GM23338 (cell line): ENCODE results near the gene AJUBA. TPM values are rescaled to one million over a fixed set of nuclear protein-coding genes. Genes with fewer than 3 reads are reported as not detected.

ENCODE experiments used
- ATAC-seq: fragments of 200-7000 bp; cut with Tn5 transposase; 3 replicates; pipeline ENCODE4 v1.9.1; 2020
- DNase-seq: peaks from one replicate; pipeline ENCODE4 v3.0.0-alpha.2; 2015; ENCODE audit warnings: low spot score
- H2AFZ ChIP-seq: fragments of 200-600 bp; sonication (generic); 2 replicates; pipeline ENCODE4 v1.8.0; 2016; ENCODE audit warnings: antibody characterized with exemption, mild to moderate bottlenecking, moderate library complexity
- H3F3A ChIP-seq: fragments of 200-600 bp; sonication (generic); replicated peaks from 2 replicates; pipeline ENCODE4 v1.8.0; 2017; ENCODE audit warnings: antibody characterized with exemption, mixed run types, low read depth
- H3K27ac ChIP-seq: fragments of 200-600 bp; sonication (generic); 2 replicates; pipeline ENCODE4 v1.6.1; 2016; ENCODE audit warnings: low read depth
- H3K27me3 ChIP-seq: fragments of 200-600 bp; sonication (generic); 2 replicates; pipeline ENCODE4 v1.8.0; 2016; ENCODE audit warnings: mild to moderate bottlenecking, mixed run types, moderate library complexity; ENCODE audit not compliant: insufficient read depth
- H3K36me3 ChIP-seq: fragments of 200-600 bp; sonication (generic); 2 replicates; pipeline ENCODE4 v1.8.0; 2016; ENCODE audit warnings: mild to moderate bottlenecking; ENCODE audit not compliant: insufficient read depth
- H3K4me1 ChIP-seq: fragments of 200-600 bp; sonication (generic); 2 replicates; pipeline ENCODE4 v1.8.0; 2016; ENCODE audit warnings: mild to moderate bottlenecking, moderate library complexity; ENCODE audit not compliant: insufficient read depth
- H3K4me2 ChIP-seq: fragments of 200-600 bp; sonication (generic); 2 replicates; pipeline ENCODE4 v1.7.1; 2017; ENCODE audit warnings: mixed run types
- H3K4me3 ChIP-seq: fragments of 200-600 bp; sonication (generic); 2 replicates; pipeline ENCODE4 v1.6.1; 2016; ENCODE audit warnings: mixed run types
- H3K79me2 ChIP-seq: fragments of 200-600 bp; sonication (generic); replicated peaks from 2 replicates; pipeline ENCODE4 v1.8.0; 2017; ENCODE audit warnings: mild to moderate bottlenecking; ENCODE audit not compliant: insufficient read depth
- H3K9me2 ChIP-seq: fragments of 200-600 bp; sonication (generic); 2 replicates; pipeline ENCODE4 v1.8.0; 2017; ENCODE audit not compliant: insufficient read depth
- H4K20me1 ChIP-seq: fragments of 200-600 bp; sonication (generic); replicated peaks from 2 replicates; pipeline ENCODE4 v1.8.0; 2017; ENCODE audit warnings: mild to moderate bottlenecking; ENCODE audit not compliant: insufficient read depth
- H3K27ac Mint-ChIP-seq: 2 replicates; pipeline ENCODE4 v1.8.0; 2020; ENCODE audit warnings: inconsistent platforms, mild to moderate bottlenecking, moderate library complexity, mixed read lengths
- H3K27me3 Mint-ChIP-seq: 3 replicates; pipeline ENCODE4 v1.8.0; 2022; ENCODE audit warnings: low read depth, mild to moderate bottlenecking, moderate library complexity, mixed read lengths, inconsistent platforms; ENCODE audit not compliant: insufficient read depth, poor library complexity
- H3K36me3 Mint-ChIP-seq: 3 replicates; pipeline ENCODE4 v1.8.0; 2021; ENCODE audit warnings: low read depth, mild to moderate bottlenecking, inconsistent platforms, moderate library complexity, mixed read lengths
- H3K4me1 Mint-ChIP-seq: 3 replicates; pipeline ENCODE4 v1.8.0; 2020; ENCODE audit warnings: mild to moderate bottlenecking, inconsistent platforms, mixed read lengths
- H3K4me3 Mint-ChIP-seq: 3 replicates; pipeline ENCODE4 v1.8.0; 2021; ENCODE audit warnings: moderate library complexity, mild to moderate bottlenecking, inconsistent platforms, mixed read lengths
- H3K9me3 Mint-ChIP-seq: 3 replicates; pipeline ENCODE4 v1.8.0; 2020; ENCODE audit warnings: moderate library complexity, mild to moderate bottlenecking, inconsistent platforms, mixed read lengths
- ETS1 ChIP-seq: IDR thresholded peaks from 2 replicates; pipeline ENCODE4 v1.6.1; 2016; ENCODE audit warnings: antibody characterized with exemption
- NANOG ChIP-seq: IDR thresholded peaks from 2 replicates; pipeline ENCODE4 v1.6.1; 2016; ENCODE audit warnings: antibody characterized with exemption, borderline replicate concordance
- ZNF114 ChIP-seq: fragments of 250-450 bp; sonication (Bioruptor Pico); IDR thresholded peaks from 2 replicates; pipeline ENCODE4 v1.5.0; 2020; ENCODE audit warnings: mild to moderate bottlenecking, moderate library complexity
- polyA plus RNA-seq: library from polyadenylated mRNA; unstranded; fragments of >200 nt; fragmentation: Nextera tagmentation; extraction: Ambion mirVana; gene quantifications from 2 replicates; pipeline ENCODE4 v1.2.1, GENCODE V29; 2016
- total RNA-seq: library from RNA; depleted of rRNA; stranded (reverse); fragments of >200 nt; shearing (Covaris generic); gene quantifications from 2 replicates; pipeline ENCODE4 v1.2.3, GENCODE V29; 2014
- TF ChIP-seq, protein P1 (sequence below): fragments of 250-450 bp; sonication (Bioruptor Pico); IDR thresholded peaks from 2 replicates; pipeline ENCODE4 v1.5.0; 2020; ENCODE audit warnings: mild to moderate bottlenecking, moderate library complexity

The AJUBA gene
- total and polyA plus RNA-seq, 2 experiments from 2014 or later, result 11.8 to 55.9 TPM

DNA sequence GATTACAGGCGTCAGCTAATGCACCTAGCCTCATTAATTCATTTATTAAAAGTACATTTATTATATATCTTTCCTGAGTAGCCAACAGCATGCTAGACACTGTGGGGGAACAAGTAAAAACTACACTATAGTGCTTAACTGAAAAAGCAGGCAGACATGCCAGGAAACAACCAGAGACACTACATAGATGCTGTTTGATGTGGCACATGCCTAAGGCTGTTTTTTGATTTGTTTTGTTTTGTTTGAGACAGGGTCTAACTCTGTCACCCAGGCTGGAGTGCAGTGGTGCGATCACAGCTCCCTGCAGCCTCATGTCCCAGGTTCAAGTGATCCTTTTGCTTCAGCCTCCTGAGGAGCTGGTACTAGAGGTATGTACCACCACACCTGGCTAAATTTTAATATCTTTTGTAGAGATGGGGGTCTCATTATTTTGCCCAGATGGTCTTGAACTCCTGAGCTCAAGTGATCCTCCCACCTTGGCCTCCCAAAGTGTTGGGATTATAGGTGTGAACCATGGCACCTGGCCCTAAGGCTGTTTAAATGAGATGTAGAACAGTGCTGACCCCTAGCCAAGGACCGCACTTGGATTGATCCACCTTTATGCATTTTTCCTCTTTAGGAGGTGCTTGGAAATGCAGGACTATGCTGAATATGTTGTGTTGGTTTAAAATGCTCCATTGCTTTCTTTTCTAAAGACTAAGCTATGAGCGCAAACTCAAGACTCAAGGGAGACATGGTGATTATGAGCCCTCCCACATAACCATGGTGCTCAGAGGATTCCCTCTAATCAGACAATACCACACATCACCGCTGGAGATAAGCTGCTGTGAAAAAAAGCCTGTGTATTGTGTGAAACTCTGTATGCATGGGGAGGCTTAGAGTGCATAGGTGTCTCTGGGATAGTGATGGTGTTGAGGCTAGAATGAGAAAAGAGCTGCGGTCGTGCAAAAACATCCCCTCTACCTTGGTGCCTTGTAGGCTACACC is 38.1 kb upstream of the AJUBA start (continued):
- TF ChIP-seq, protein P1, sequence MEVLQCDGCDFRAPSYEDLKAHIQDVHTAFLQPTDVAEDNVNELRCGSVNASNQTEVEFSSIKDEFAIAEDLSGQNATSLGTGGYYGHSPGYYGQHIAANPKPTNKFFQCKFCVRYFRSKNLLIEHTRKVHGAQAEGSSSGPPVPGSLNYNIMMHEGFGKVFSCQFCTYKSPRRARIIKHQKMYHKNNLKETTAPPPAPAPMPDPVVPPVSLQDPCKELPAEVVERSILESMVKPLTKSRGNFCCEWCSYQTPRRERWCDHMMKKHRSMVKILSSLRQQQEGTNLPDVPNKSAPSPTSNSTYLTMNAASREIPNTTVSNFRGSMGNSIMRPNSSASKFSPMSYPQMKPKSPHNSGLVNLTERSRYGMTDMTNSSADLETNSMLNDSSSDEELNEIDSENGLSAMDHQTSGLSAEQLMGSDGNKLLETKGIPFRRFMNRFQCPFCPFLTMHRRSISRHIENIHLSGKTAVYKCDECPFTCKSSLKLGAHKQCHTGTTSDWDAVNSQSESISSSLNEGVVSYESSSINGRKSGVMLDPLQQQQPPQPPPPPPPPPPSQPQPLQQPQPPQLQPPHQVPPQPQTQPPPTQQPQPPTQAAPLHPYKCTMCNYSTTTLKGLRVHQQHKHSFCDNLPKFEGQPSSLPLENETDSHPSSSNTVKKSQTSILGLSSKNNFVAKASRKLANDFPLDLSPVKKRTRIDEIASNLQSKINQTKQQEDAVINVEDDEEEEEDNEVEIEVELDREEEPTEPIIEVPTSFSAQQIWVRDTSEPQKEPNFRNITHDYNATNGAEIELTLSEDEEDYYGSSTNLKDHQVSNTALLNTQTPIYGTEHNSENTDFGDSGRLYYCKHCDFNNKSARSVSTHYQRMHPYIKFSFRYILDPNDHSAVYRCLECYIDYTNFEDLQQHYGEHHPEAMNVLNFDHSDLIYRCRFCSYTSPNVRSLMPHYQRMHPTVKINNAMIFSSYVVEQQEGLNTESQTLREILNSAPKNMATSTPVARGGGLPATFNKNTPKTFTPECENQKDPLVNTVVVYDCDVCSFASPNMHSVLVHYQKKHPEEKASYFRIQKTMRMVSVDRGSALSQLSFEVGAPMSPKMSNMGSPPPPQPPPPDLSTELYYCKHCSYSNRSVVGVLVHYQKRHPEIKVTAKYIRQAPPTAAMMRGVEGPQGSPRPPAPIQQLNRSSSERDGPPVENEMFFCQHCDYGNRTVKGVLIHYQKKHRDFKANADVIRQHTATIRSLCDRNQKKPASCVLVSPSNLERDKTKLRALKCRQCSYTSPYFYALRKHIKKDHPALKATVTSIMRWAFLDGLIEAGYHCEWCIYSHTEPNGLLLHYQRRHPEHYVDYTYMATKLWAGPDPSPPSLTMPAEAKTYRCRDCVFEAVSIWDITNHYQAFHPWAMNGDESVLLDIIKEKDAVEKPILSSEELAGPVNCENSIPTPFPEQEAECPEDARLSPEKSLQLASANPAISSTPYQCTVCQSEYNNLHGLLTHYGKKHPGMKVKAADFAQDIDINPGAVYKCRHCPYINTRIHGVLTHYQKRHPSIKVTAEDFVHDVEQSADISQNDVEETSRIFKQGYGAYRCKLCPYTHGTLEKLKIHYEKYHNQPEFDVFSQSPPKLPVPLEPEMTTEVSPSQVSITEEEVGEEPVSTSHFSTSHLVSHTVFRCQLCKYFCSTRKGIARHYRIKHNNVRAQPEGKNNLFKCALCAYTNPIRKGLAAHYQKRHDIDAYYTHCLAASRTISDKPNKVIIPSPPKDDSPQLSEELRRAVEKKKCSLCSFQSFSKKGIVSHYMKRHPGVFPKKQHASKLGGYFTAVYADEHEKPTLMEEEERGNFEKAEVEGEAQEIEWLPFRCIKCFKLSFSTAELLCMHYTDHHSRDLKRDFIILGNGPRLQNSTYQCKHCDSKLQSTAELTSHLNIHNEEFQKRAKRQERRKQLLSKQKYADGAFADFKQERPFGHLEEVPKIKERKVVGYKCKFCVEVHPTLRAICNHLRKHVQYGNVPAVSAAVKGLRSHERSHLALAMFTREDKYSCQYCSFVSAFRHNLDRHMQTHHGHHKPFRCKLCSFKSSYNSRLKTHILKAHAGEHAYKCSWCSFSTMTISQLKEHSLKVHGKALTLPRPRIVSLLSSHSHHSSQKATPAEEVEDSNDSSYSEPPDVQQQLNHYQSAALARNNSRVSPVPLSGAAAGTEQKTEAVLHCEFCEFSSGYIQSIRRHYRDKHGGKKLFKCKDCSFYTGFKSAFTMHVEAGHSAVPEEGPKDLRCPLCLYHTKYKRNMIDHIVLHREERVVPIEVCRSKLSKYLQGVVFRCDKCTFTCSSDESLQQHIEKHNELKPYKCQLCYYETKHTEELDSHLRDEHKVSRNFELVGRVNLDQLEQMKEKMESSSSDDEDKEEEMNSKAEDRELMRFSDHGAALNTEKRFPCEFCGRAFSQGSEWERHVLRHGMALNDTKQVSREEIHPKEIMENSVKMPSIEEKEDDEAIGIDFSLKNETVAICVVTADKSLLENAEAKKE (CRISPR knock-in tag), result no peak
- TF ChIP-seq NANOG, result no peak
- TF ChIP-seq ZNF114 (CRISPR knock-in tag), result no peak

DNA sequence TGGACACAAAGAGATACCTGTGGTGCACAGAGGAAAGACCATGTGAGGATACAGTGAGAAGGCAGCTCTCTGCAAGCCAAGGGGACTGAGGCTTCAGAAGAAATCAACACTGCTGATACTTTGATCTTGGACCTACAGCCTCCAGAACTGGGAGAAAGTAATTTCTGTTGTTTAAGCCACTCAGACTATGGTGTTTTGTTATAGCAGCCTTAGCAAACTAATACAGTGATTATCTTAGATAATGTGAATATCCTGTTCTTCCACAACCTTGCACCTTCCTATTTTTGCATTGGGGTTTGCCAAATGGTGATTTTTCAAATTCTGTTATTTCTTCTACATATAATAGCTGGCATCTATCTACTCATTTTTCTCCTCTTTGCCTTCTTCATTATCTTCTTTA is 35.8 kb upstream of the AJUBA start:
- no peak for TF ChIP-seq ETS1
- Histone ChIP-seq H3K79me2 (no peaks in the 10 kb centered on the region), H3K4me3 (no peak overlapping the region), H3K27me3 (no peaks in the 10 kb centered on the region), H4K20me1 (0 out of 2 replicates have a peak, but pooled peaks cover 5% of the 10 kb centered on the region), H3K36me3 (no peaks in the 10 kb centered on the region), H2AFZ (no peak overlapping the region), H3K27ac (no peak overlapping the region), H3K9me2 (no peaks in the 10 kb centered on the region), H3K4me1 (peaks cover 8% of the 10 kb centered on the region; the same call in 1 of the 2 replicates), H3K4me2 (no peak overlapping the region), H3F3A (0 out of 2 replicates have a peak, but pooled peaks cover 3% of the 10 kb centered on the region)
- DNase-seq (no peak), ATAC-seq (peak; percentile 36)
- Mint-ChIP-seq H3K27me3 (peaks cover 5% of the 10 kb centered on the region), H3K36me3 (no peaks in the 10 kb centered on the region; the same call in 2 of the 3 replicates), H3K9me3 (no peaks in the 10 kb centered on the region), H3K27ac (no peak overlapping the region), H3K4me3 (no peak overlapping the region), H3K4me1 (peaks cover 7% of the 10 kb centered on the region; the same call in 2 of the 3 replicates)
